Measurements from ENCODE around the gene SOX18. TPM values are rescaled to one million over a fixed set of nuclear protein-coding genes. Genes with fewer than 3 reads are reported as not detected.

The SOX18 gene
- total and polyA plus RNA-seq, 2 of the 13 experiments (the other 11 are each of a cell fraction or from before 2014, with no cell fraction given), result 1.6 to 1.9 TPM

- TF ChIP-seq SPEN (CRISPR knock-in tag; IDR thresholded peaks at IDR 0.05; ENCODE audit: low read depth), result no peak
- TF ChIP-seq GABPB1 (CRISPR knock-in tag; IDR thresholded peaks at IDR 0.05), result peak; percentile 67
- TF ChIP-seq ZNF441 (CRISPR knock-in tag; IDR thresholded peaks at IDR 0.05; ENCODE audit: borderline replicate concordance), result 0 out of 2 replicates have a peak, but pooled peaks have one; percentile 56
- TF ChIP-seq ZNF383 (CRISPR knock-in tag; IDR thresholded peaks at IDR 0.05; ENCODE audit: borderline replicate concordance), result no peak
- no peak for TF ChIP-seq NFRKB (IDR thresholded peaks at IDR 0.05)
- TF ChIP-seq TEAD3 (CRISPR knock-in tag; optimal IDR thresholded peaks at IDR 0.05; ENCODE audit: borderline replicate concordance), result peak; percentile 27
- TF ChIP-seq RFXAP (CRISPR knock-in tag; IDR thresholded peaks at IDR 0.05; ENCODE audit: borderline replicate concordance), result no peak
- no peak for TF ChIP-seq ZNF24 (IDR thresholded peaks at IDR 0.05)
- peak; percentile 56; the same call in 1 of the 2 replicates for TF ChIP-seq IKZF5 (CRISPR knock-in tag; IDR thresholded peaks at IDR 0.05)
- TF ChIP-seq ZBTB4 (CRISPR knock-in tag; IDR thresholded peaks at IDR 0.05; ENCODE audit: borderline replicate concordance), result no peak; the same call in 1 of the 2 replicates
- 0 out of 2 replicates have a peak, but pooled peaks have one; percentile 65 for TF ChIP-seq HES4 (CRISPR knock-in tag; IDR thresholded peaks at IDR 0.05; ENCODE audit: borderline replicate concordance)
- TF ChIP-seq ZNF577 (CRISPR knock-in tag; IDR thresholded peaks at IDR 0.05; ENCODE audit: borderline replicate concordance, low read depth), result no peak
- no peak for TF ChIP-seq MXI1 (IDR thresholded peaks at IDR 0.05; ENCODE audit: borderline replicate concordance, low read depth, low read length)
- TF ChIP-seq HMG20A (CRISPR knock-in tag; IDR thresholded peaks at IDR 0.05; ENCODE audit: borderline replicate concordance), result peak; percentile 53; the same call in 1 of the 2 replicates
- TF ChIP-seq TCF7L2 (IDR thresholded peaks at IDR 0.05; ENCODE audit: low read depth, low read length), result no peak
- TF ChIP-seq ZNF747 (CRISPR knock-in tag; IDR thresholded peaks at IDR 0.05; ENCODE audit: borderline replicate concordance), result no peak; the same call in 1 of the 2 replicates
- no peak; the same call in 1 of the 2 replicates for TF ChIP-seq TOPORS (CRISPR knock-in tag; IDR thresholded peaks at IDR 0.05)
- TF ChIP-seq ATM (IDR thresholded peaks at IDR 0.05; ENCODE audit: borderline replicate concordance), result no peak
- no peak for TF ChIP-seq ZBTB3 (CRISPR knock-in tag; IDR thresholded peaks at IDR 0.05; ENCODE audit: borderline replicate concordance, low read depth)
- no peak; the same call in none of the 2 replicates for TF ChIP-seq ZFP36L2 (CRISPR knock-in tag; IDR thresholded peaks at IDR 0.05)
- TF ChIP-seq ZNF672 (CRISPR knock-in tag; IDR thresholded peaks at IDR 0.05), result no peak
- 0 out of 2 replicates have a peak, but pooled peaks have one; percentile 34 for TF ChIP-seq SP140L (CRISPR knock-in tag; IDR thresholded peaks at IDR 0.05; ENCODE audit: borderline replicate concordance)
- no peak for TF ChIP-seq NONO (IDR thresholded peaks at IDR 0.05)
- peak; percentile 87 for TF ChIP-seq NONO (CRISPR knock-in tag; conservative IDR thresholded peaks at IDR 0.05)
- TF ChIP-seq ARHGAP35 (CRISPR knock-in tag; IDR thresholded peaks at IDR 0.05; ENCODE audit: borderline replicate concordance), result peak; percentile 60
These were observed 6.6 kb upstream of the SOX18 start (continued) for GRCh38 chr20:64055893-64056638.

All from HepG2 (cell line).